Thyroid gland (tissue), 4 donors: Measurements from ENCODE around the gene BCL3. TPM values are rescaled to one million over a fixed set of nuclear protein-coding genes. Genes with fewer than 3 reads are reported as not detected.
"Not testable (repeated sequence)": the region's sequence is repeated elsewhere in the genome, so short reads cannot be mapped to it uniquely, and the experiment has no call there.

ENCODE experiments used
- DNase-seq, 2 donors: peaks; one replicate each; pipeline ENCODE4 v3.0.0-alpha.2; 2019
- H3K27ac ChIP-seq, 3 donors: fragments of 200-600 bp; sonication (generic); 1 replicate in 2 of 3; 2 replicates in 1 of 3; pipeline ENCODE4 v1.5.1; 2016 to 2019; ENCODE audit warnings: mild to moderate bottlenecking in 1 of 3, moderate library complexity in 1 of 3
- H3K27me3 ChIP-seq: fragments of 200-600 bp; sonication (generic); one replicate; pipeline ENCODE4 v1.5.1; 2019
- H3K36me3 ChIP-seq, 2 donors: fragments of 200-600 bp; sonication (generic); one replicate each; pipeline ENCODE4 v1.5.1; 2016 to 2019
- H3K4me1 ChIP-seq, 2 donors: fragments of 200-600 bp; sonication (generic); one replicate each; pipeline ENCODE4 v1.5.1; 2017 to 2019
- H3K4me3 ChIP-seq, 3 donors: fragments of 200-600 bp; sonication (generic); replicated peaks in 1 of 3; 1 replicate in 2 of 3; 2 replicates in 1 of 3; pipeline ENCODE4 v1.5.1; 2016; ENCODE audit warnings: mild to moderate bottlenecking in 1 of 3
- H3K9me3 ChIP-seq: fragments of 200-600 bp; sonication (generic); one replicate; pipeline ENCODE4 v1.5.1; 2017
- POLR2A ChIP-seq, 2 donors: fragments of 450-650 bp; IDR thresholded peaks; one replicate each; pipeline ENCODE4 v1.6.1; 2017; ENCODE audit warnings: antibody characterized with exemption in 2 of 2, mild to moderate bottlenecking in 2 of 2, moderate library complexity in 1 of 2
- WGBS, 2 donors: methylation state at CpG; one replicate each; pipeline ENCODE4 v1.1.5; 2017; 5-methylcytosine and 5-hydroxymethylcytosine counted together
- intact Hi-C: fragments of 100-400 bp; cut with DNase I; formaldehyde crosslinking; loops from one replicate; pipeline ENCODE4 v1.15.1; 2023
- total RNA-seq, 4 donors: library from RNA; depleted of rRNA; stranded (reverse); fragments of >200 nt; gene quantifications; one replicate each; pipeline ENCODE4 v1.2.3, GENCODE V29; 2016
- TF ChIP-seq, protein P1 (sequence below), 6 experiments: fragments of 200-600 bp in 3 of 6; fragments of 450-650 bp in 3 of 6; sonication (generic) in 3 of 6; IDR thresholded peaks; one replicate each; pipeline ENCODE4 v1.5.1; 2016 to 2019; ENCODE audit warnings: antibody characterized with exemption in 6 of 6, mild to moderate bottlenecking in 2 of 6, inconsistent platforms in 1 of 6, moderate library complexity in 1 of 6

The BCL3 gene
- total RNA-seq, 4 donors from 2014 or later: 12.4 to 56.2 (median 16.8) TPM

DNA sequence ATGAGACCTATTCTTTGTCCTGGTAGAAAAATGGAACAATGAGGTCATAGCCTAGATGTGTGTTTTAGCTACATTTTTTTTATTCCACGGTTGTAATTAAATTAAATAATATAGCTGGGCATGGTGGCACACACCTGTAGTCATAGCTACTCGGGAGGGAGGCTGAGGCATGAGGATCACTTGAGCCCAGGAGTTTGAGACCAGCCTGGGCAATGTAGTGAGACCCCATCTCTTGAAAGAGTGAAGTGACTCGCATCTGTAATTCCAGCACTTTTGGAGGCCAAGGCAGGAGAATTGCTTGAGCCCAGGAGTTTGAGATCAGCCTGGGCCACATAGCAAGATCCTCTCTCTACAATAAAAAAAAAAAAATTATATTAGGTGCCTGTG is 17.4 kb downstream of the BCL3 start:
- no peaks in the 10 kb centered on the region for H3K36me3 ChIP-seq
- no peak for DNase-seq

DNA sequence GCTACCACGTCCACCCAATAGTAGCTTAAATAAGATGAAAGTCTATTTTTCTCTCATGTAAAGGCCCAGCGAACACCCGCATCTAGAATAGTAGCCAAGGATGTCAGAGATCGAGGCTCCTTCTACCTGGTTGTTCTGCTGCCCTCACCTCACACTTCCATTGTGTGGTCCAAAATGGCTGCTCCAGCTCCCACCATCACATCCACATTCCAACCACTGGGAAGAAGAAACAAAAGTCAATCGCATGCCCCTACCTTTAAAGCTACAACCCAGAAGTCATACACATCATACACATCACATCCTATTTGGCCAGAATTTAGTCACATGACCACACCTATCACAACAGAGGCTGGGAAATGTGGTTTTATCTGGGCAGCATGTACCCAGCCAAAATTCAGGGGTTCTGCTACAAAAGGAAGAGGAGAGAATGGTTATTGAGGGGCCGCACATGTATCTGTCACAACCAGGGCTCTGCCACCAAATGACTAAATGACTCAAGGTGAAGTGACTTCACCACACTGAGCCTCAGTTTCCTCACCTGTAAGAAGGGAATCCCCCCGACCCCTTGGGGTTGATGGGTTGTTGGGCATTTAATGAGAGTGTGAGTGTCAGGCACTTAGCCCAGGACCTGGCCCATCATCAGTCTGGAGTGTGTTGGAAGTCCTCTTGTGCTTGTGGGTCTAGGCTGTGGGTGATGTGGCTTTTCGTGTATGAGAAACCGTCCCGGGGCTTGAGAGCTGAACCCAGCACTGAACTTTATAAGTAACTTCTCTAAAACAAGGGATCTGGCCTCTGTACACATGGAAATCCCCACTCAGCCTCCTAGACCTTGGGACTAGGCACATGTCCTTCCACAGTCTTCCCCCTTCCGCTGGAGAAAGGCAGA is 19.0 kb downstream of the BCL3 start:
- Histone ChIP-seq H3K36me3 (no peaks in the 10 kb centered on the region), H3K27me3 (no peaks in the 10 kb centered on the region), H3K4me3 (no peak overlapping the region), H3K4me1 (no peaks in the 10 kb centered on the region), H3K9me3 (no peaks in the 10 kb centered on the region), H3K27ac (no peak overlapping the region)
- DNase-seq: no peak
- WGBS, 2 donors: 74 to 85% methylated on average over 9 to 11 of the region's 11 CpGs
- TF ChIP-seq POLR2A (IDR thresholded peaks at IDR 0.05): no peak
- TF ChIP-seq, protein P1, sequence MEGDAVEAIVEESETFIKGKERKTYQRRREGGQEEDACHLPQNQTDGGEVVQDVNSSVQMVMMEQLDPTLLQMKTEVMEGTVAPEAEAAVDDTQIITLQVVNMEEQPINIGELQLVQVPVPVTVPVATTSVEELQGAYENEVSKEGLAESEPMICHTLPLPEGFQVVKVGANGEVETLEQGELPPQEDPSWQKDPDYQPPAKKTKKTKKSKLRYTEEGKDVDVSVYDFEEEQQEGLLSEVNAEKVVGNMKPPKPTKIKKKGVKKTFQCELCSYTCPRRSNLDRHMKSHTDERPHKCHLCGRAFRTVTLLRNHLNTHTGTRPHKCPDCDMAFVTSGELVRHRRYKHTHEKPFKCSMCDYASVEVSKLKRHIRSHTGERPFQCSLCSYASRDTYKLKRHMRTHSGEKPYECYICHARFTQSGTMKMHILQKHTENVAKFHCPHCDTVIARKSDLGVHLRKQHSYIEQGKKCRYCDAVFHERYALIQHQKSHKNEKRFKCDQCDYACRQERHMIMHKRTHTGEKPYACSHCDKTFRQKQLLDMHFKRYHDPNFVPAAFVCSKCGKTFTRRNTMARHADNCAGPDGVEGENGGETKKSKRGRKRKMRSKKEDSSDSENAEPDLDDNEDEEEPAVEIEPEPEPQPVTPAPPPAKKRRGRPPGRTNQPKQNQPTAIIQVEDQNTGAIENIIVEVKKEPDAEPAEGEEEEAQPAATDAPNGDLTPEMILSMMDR (IDR thresholded peaks at IDR 0.05): no peak
- intact Hi-C loops: loop anchor here (5.0 kb wide), 1 partner anchor 80 kb away; no protein-coding TSS in a partner anchor

More for the DNA sequence above, 17.4 kb downstream of the BCL3 start:
- intact Hi-C loops: loop anchor here (5.0 kb wide), 1 partner anchor 79 kb away; no protein-coding TSS in a partner anchor
- Histone ChIP-seq H3K4me1 (no peaks in the 10 kb centered on the region), H3K4me3 (no peak overlapping the region), H3K9me3 (no peaks in the 10 kb centered on the region), H3K27ac (no peak overlapping the region), H3K27me3 (no peaks in the 10 kb centered on the region)
- TF ChIP-seq, protein P1 (IDR thresholded peaks at IDR 0.05): no peak
- no peak for TF ChIP-seq POLR2A (IDR thresholded peaks at IDR 0.05)
- WGBS, 2 donors: 86 to 94% methylated on average over 3 of the region's 3 CpGs

DNA sequence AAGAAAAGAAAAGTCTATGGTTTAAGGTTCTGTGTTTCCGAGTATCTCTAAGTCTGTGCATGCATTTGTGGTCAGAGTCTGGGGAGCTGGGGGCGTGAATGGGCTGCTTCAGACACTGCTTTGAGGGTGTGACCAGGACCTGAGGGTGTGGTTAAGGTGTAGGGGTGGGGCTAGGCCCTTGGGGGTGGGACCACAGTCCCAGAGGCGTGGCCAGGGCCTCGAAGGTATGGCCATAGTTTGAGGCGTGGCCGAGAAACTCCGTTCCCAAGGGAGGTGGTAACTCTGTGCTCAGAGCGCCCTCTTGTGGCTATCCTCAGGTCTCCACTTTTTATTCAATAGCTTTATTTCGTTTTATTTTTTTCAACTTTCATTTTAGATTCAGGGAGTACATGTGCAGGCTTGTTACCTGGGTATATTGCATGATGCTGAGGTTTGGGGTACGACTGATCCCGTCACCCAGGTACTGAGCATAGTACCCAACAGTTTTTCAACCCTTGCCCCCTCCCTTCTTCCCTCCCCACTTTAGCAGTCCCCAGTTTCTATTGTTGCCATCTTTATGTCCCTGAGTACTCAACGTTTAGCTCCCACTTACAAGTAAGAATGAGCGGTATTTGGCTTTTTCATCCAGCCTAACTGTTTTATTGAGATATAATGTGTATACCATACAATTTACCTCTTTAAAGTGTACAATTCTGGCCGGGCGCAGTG is 22.2 kb downstream of the BCL3 start:
- Histone ChIP-seq H3K27ac (no peak overlapping the region), H3K9me3 (no peaks in the 10 kb centered on the region), H3K4me1 (no peaks in the 10 kb centered on the region), H3K4me3 (no peak overlapping the region), H3K36me3 (no peaks in the 10 kb centered on the region), H3K27me3 (no peaks in the 10 kb centered on the region)
- intact Hi-C loops: loop anchor here (5.0 kb wide), 1 partner anchor 48 kb away; no protein-coding TSS in a partner anchor
- peak; percentile 95 to 97 for DNase-seq
- WGBS, 2 donors: 17 to 21% methylated on average over 15 of the region's 15 CpGs
- TF ChIP-seq, protein P1 (IDR thresholded peaks at IDR 0.05): peak in 5 of 6 experiments; percentile 73 to 97 (median 84)
- TF ChIP-seq POLR2A (IDR thresholded peaks at IDR 0.05): no peak

DNA sequence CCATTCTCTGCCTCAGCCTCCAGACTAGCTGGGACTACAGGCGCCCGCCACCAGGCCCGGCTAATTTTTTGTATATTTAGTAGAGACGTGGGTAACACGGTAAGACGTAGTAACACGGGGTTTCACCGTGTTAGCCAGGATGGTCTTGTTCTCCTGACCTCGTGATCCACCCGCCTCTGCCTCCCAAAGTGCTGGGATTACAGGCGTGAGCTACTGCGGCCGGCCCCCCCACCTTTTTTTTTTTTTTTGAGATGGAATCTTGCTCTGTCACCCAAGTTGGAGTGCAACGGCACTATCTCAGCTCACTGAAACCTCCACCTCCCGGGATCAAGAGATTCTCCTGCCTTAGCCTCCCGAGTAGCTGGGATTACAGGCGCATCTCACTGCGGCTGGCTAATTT is 23.6 kb downstream of the BCL3 start:
- not testable (repeated sequence) for DNase-seq, H3K36me3 ChIP-seq, H3K27me3 ChIP-seq, H3K27ac ChIP-seq, H3K4me3 ChIP-seq, H3K4me1 ChIP-seq, H3K9me3 ChIP-seq
- 66 to 70% methylated on average over 18 of the region's 18 CpGs for WGBS, 2 donors
- intact Hi-C loops: loop anchor here (5.0 kb wide), 1 partner anchor 50 kb away; no protein-coding TSS in a partner anchor

DNA sequence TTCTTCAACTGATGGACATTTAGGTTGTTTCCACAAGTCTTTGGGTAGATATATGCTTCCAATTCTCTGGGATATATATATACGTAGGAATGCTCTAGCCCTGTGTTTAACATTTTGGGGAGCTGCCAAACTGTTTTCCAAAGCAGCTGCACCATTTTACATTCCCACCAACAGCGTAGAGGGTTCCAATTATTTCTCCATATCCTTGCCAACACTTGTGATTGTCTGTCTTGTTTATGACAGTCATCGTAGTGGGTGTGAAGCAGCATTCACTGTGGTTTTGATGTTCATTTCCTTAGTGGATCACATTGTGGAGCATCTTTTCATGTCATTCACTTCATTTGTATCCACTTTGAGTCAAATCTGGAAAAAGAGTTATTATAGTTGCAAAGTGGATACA is 24.5 kb downstream of the BCL3 start:
- no peaks in the 10 kb centered on the region for H3K36me3 ChIP-seq
- H3K27me3 ChIP-seq: no peaks in the 10 kb centered on the region
- intact Hi-C loops: loop anchor here (5.0 kb wide), 1 partner anchor 51 kb away; no protein-coding TSS in a partner anchor
- H3K9me3 ChIP-seq: no peaks in the 10 kb centered on the region
- H3K4me1 ChIP-seq: peaks cover 2 to 4% of the 10 kb centered on the region in 2 donors
- H3K27ac ChIP-seq: no peak overlapping the region
- no peak for TF ChIP-seq POLR2A (IDR thresholded peaks at IDR 0.05)
- TF ChIP-seq, protein P1 (IDR thresholded peaks at IDR 0.05): no peak
- 66 to 74% methylated on average over 3 of the region's 3 CpGs for WGBS, 2 donors
- no peak for DNase-seq
- no peak overlapping the region for H3K4me3 ChIP-seq
